Bone marrow (tissue), 2 donors: Measurements from ENCODE around the gene TMEM255B.

ENCODE experiments used
- DNase-seq, 2 donors: peaks; one replicate each; lab custom pipeline; 2025; lab: John Stamatoyannopoulos, UW

The TMEM255B gene

DNA sequence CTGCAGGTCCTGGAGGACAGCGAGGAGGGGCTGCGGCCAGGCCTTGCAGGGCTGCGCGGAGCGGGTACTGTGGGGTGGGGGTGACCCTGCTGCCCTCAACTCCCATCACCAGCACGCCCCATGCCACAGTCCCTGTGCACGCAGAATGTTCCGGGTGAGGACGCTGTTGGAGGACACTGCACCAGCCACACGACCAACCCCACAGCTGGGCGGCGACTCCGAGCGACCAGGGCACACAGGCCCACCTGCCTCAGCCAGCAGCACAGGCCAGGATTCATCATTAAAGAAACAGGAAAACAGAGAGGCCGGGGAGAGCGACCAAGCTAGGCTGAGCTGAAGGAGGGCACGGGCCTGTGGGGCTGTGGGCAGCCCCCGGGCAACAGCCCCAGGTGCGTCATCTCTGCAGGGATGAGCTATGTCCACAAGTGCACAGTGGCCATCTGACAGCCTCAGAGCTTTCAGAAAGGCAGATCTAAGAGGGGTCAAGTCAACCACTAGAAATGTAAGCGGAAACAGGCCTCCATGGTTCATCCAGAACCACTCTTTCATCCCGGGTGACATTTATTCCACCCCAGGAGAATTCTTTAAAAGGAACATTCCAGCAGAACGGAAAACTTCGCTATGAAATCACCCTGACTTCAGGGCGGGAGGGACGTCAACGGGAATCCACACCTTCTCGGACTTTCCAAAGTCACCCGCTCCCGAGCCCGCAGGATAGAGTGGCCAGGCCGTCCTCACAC lies 103.3 kb downstream of the TMEM255B start:
- no peak for DNase-seq

GRCh38 chr13:113862931-113863523 lies 104.0 kb downstream of the TMEM255B start:
- DNase-seq = no peak

DNA sequence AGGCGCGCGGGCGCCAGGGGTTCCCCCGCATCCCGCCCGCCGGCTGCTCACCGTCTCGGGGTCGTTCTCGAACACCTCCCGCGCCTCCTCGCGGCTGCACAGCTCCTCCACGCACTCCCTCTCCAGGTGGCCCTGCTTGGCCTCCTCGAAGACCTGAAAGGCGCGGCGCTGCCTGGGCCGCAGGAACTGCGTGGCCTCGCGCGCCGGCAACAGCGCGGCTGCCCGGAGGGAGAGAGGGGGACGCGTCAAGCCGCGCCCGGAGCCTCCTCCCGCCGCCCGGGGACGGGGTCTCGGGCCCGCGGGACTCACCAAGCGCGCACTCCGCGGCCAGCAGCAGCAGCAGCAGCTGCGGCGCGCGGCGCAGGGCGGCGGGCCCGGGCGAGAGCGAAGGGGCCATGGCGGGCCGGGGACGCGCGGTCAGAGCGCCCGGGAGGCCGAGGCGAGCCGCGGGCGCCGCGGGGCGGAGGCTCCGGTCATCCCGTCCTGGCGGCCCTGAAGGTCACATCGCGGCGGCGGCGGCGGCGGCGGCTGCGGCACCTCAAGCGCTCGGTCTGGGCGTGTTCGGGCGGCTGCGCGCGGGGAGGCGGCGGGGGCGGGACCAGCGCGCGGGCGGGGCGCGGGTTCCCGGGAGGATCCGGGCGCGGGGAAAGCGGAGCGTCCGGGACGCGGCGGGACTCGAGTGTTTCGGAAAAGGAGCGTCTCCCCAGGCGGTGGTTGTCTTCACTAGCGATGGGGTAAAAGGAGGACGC lies 104.7 kb downstream of the TMEM255B start, which contains the start of gene GAS6:
TSS of gene GAS6 (minus strand) at position 553 of the 749 bp plus-strand sequence. CDS start at position 397, 156 bp downstream.
- DNase-seq = no peak

- no peak for DNase-seq
These were observed 105.4 kb downstream of the TMEM255B start for GRCh38 chr13:113864273-113864890.

- DNase-seq = no peak
These were observed 106.4 kb downstream of the TMEM255B start for GRCh38 chr13:113865427-113865826.
